Adrenal gland (tissue), 12 donors: ENCODE results near the gene CPT1B. TPM values are rescaled to one million over a fixed set of nuclear protein-coding genes. Genes with fewer than 3 reads are reported as not detected.

Experiments used
- DNase-seq, 7 donors: peaks; one replicate each; pipeline ENCODE4 v3.0.0-alpha.2; 2019 to 2020
- H3K27ac ChIP-seq, 5 donors: fragments of 200-600 bp; sonication (generic) in 4 of 5; 1 replicate in 3 of 5; 2 replicates in 2 of 5; pipeline versions ENCODE4 v1.5.1 to v1.8.0; 2016 to 2020; ENCODE audit warnings: mild to moderate bottlenecking in 1 of 5
- H3K27me3 ChIP-seq: fragments of 200-600 bp; 2 replicates; pipeline ENCODE4 v1.8.0; 2021
- H3K36me3 ChIP-seq, 2 donors: fragments of 200-600 bp; replicated peaks in 1 of 2; 1 replicate in 1 of 2; 2 replicates in 1 of 2; pipeline versions ENCODE4 v1.5.1 to v1.8.0; 2018 to 2022
- H3K4me1 ChIP-seq, 2 donors: fragments of 200-600 bp; replicated peaks in 1 of 2; 1 replicate in 1 of 2; 2 replicates in 1 of 2; pipeline versions ENCODE4 v1.5.1 to v1.8.0; 2018 to 2021
- H3K4me3 ChIP-seq, 4 donors: fragments of 200-600 bp; sonication (generic) in 3 of 4; one replicate each; pipeline ENCODE4 v1.5.1; 2016 to 2018
- H3K9me3 ChIP-seq, 3 donors: fragments of 200-600 bp; sonication (generic) in 1 of 3; replicated peaks in 1 of 3; 1 replicate in 2 of 3; 2 replicates in 1 of 3; pipeline versions ENCODE4 v1.5.1 to v1.8.0; 2016 to 2021
- POLR2A ChIP-seq, 2 donors: fragments of 450-650 bp; IDR thresholded peaks; one replicate each; pipeline ENCODE4 v1.6.1; 2017; ENCODE audit warnings: antibody characterized with exemption in 2 of 2, mild to moderate bottlenecking in 2 of 2, moderate library complexity in 1 of 2
- WGBS, 4 donors: extraction: QIAGEN DNeasy Blood & Tissue Kit in 2 of 4; methylation state at CpG; one replicate each; pipeline versions ENCODE4 v1.1.5 to v1.1.7; 2013 to 2017; 5-methylcytosine and 5-hydroxymethylcytosine counted together
- intact Hi-C, 2 donors: fragments of 100-400 bp; cut with DNase I; formaldehyde crosslinking; loops; one replicate each; pipeline versions ENCODE4 v1.14.1 to v1.15.0; 2022 to 2023
- polyA plus RNA-seq, 3 donors: library from polyadenylated mRNA; stranded (reverse); fragments of 200-250 nt in 2 of 3; fragments of 350-450 nt in 1 of 3; fragmentation: Illumina TruSeq in 1 of 3; extraction: RNeasy Lipid Tissue Mini Kit (QIAGEN cat#74804) in 1 of 3; gene quantifications; one replicate each; pipeline ENCODE4 v1.2.3, GENCODE V29; 2013 to 2014
- total RNA-seq, 9 donors: library from RNA; depleted of rRNA in 4 of 9; stranded (reverse); fragments of >200 nt in 4 of 9; fragments of 120-200 nt in 1 of 9; fragmentation: NEBNext Ultra II Directional in 1 of 9; extraction: Animal tissue kit (Norgen Biotek cat#: 25700) in 1 of 9; gene quantifications; one replicate each; pipeline versions ENCODE4 v1.1.0 to v1.2.4, GENCODE V29; 2013 to 2023
- TF ChIP-seq, protein P1 (sequence below), 6 experiments: fragments of 450-650 bp in 4 of 6; fragments of 200-600 bp in 2 of 6; sonication (generic) in 1 of 6; IDR thresholded peaks; 1 replicate in 5 of 6; 2 replicates in 1 of 6; pipeline versions ENCODE4 v1.5.1 to v1.8.0; 2016 to 2021; ENCODE audit warnings: antibody characterized with exemption in 6 of 6, mild to moderate bottlenecking in 2 of 6, moderate library complexity in 1 of 6
- donor health status: healthy with polysubstance abuse.
- donor health status: Bipolar disorder and iron deficiency.
- donor health status: DM: yes; HTN: yes; CAD: no.
- donor health status: DM: no; HTN: no; CAD: no.
- donor health status: DM: no; HTN: no; CAD: no.
- donor health status: DM: yes; HTN: yes; CAD: no.

CPT1B gene
- total and polyA plus RNA-seq, 12 donors = 6.2 to 76.1 (median 16.5) TPM

DNA sequence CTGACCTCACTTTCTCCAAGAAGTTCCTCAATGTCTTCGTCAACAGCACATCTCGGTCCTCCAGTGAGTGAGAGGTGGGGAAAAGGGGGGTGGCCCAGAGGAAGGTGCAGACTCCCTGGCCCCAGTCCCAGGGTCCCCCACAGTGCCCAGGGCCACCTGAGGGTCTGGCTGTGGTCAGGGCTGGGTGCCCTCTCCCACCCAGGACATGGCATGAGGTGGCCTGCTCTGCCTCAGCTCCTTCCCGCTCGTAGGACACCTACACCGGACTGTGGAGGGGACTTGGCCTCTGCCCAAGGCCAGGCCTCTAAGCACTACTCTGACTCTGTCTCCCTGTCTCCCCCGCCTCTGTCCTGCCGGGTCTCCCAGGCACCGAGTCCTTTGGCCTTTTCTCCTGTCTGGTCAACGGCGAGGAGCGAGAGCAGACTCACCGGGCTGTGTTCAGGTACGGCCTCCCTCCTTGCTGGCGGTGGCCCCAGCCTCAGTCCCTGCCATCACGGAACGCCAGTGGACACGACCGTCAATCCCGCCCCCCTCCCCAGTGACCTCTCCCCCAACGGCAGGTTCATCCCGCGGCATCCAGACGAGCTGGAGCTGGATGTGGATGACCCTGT lies 26.9 kb upstream of the CPT1B start:
- H3K4me3 ChIP-seq = no peak overlapping the region
- WGBS, 4 donors = 86 to 91% (median 89%) methylated on average over 19 to 23 of the region's 23 CpGs
- H3K36me3 ChIP-seq = peaks cover 0 to 14% of the 10 kb centered on the region in 2 donors
- DNase-seq = no peak
- TF ChIP-seq, protein P1, sequence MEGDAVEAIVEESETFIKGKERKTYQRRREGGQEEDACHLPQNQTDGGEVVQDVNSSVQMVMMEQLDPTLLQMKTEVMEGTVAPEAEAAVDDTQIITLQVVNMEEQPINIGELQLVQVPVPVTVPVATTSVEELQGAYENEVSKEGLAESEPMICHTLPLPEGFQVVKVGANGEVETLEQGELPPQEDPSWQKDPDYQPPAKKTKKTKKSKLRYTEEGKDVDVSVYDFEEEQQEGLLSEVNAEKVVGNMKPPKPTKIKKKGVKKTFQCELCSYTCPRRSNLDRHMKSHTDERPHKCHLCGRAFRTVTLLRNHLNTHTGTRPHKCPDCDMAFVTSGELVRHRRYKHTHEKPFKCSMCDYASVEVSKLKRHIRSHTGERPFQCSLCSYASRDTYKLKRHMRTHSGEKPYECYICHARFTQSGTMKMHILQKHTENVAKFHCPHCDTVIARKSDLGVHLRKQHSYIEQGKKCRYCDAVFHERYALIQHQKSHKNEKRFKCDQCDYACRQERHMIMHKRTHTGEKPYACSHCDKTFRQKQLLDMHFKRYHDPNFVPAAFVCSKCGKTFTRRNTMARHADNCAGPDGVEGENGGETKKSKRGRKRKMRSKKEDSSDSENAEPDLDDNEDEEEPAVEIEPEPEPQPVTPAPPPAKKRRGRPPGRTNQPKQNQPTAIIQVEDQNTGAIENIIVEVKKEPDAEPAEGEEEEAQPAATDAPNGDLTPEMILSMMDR (IDR thresholded peaks at IDR 0.05) = no peak
- TF ChIP-seq POLR2A (IDR thresholded peaks at IDR 0.05) = no peak
- peaks cover 0 to 2% of the 10 kb centered on the region in 2 donors for H3K4me1 ChIP-seq
- no peaks in the 10 kb centered on the region for H3K9me3 ChIP-seq
- peaks cover 6% of the 10 kb centered on the region for H3K27me3 ChIP-seq
- H3K27ac ChIP-seq = no peak overlapping the region
- intact Hi-C loops = no loop called here

- no peak for TF ChIP-seq POLR2A (IDR thresholded peaks at IDR 0.05)
- TF ChIP-seq, protein P1 (IDR thresholded peaks at IDR 0.05) = no peak
- intact Hi-C loops = no loop called here
- Histone ChIP-seq H3K4me3 (no peak overlapping the region), H3K9me3 (no peaks in the 10 kb centered on the region), H3K27ac (no peak overlapping the region), H3K4me1 (peaks cover 0 to 5% of the 10 kb centered on the region in 2 donors), H3K36me3 (peaks cover 0 to 14% of the 10 kb centered on the region in 2 donors), H3K27me3 (peaks cover 6% of the 10 kb centered on the region)
- 65 to 81% (median 77%) methylated on average over 33 to 103 of the region's 103 CpGs for WGBS, 4 donors
- no peak for DNase-seq
Observed at GRCh38 chr22:50604256-50605001, 26.2 kb upstream of the CPT1B start.

GRCh38 chr22:50603511-50604255 lies 25.5 kb upstream of the CPT1B start:
- Histone ChIP-seq H3K4me3 (no peak overlapping the region), H3K27me3 (peaks cover 6% of the 10 kb centered on the region), H3K4me1 (peaks cover 0 to 5% of the 10 kb centered on the region in 2 donors), H3K9me3 (no peaks in the 10 kb centered on the region), H3K36me3 (peaks cover 0 to 14% of the 10 kb centered on the region in 2 donors), H3K27ac (no peak overlapping the region)
- intact Hi-C loops = no loop called here
- no peak for DNase-seq
- WGBS, 4 donors = 59 to 85% (median 68%) methylated on average over 21 to 70 of the region's 70 CpGs
- TF ChIP-seq, protein P1 (IDR thresholded peaks at IDR 0.05) = no peak
- TF ChIP-seq POLR2A (IDR thresholded peaks at IDR 0.05) = no peak

DNA sequence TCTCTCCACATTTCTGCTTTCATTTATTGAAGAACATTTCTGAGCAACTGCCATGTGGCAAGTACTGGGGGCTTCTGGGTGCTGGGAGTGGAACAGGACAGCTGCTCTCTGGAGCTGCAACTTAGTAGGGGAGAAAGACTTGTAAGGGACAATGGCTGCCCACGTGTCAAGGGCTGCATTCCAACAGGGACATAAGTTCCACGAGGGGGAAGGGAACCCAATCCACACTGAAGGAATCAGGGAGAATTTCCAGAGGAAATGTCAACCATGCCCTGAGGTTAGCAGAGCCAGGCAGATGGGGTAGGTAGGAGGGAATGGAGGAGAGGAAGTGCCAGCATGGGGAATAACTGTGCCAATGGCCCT lies 24.1 kb upstream of the CPT1B start:
- Histone ChIP-seq H3K36me3 (peaks cover 0 to 14% of the 10 kb centered on the region in 2 donors), H3K4me3 (no peak overlapping the region), H3K27me3 (peaks cover 6% of the 10 kb centered on the region), H3K27ac (no peak overlapping the region), H3K9me3 (no peaks in the 10 kb centered on the region), H3K4me1 (peaks cover 0 to 5% of the 10 kb centered on the region in 2 donors)
- WGBS, 4 donors = 30 to 59% (median 52%) methylated on average over 2 of the region's 2 CpGs
- no peak for TF ChIP-seq POLR2A (IDR thresholded peaks at IDR 0.05)
- TF ChIP-seq, protein P1 (IDR thresholded peaks at IDR 0.05) = no peak
- intact Hi-C loops = no loop called here
- no peak for DNase-seq
